ENCODE measurements around the gene SLC30A9.

The SLC30A9 gene

DNA sequence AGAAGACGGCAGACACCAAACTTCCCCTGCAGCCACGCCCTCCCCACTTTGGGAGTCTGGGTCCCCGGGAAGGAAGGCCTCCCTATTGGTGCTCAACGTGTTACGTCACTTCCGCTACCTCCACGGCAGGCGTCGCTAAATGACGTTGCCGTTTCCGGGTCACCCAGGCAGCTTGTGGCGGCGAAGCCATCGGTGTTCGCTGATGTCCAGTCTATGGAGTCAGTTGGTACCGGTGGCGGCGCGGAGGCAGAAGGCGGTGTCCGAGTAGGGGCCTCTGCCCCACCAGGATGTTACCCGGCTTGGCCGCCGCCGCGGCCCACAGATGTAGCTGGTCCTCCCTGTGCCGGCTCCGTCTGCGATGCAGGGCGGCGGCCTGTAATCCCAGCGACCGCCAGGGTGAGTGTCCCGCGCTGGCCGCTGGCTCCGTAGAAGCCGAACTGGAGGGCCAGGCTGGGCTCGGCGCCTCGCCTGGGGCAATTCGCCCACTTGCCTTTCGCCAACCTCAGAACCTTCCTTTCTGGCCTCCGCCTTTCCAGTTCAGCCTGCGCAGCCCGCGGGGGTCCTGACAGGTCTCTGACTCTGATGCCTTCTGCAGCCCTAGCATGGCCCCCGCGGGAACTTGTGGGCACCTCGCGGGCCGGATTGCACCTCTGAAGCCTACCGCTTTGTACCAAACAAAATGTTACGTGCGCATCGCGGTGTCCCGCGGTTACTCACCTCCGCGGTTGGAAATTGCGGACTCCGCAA lies at the start of gene SLC30A9:
Gene SLC30A9, plus strand, starts transcription at position 166 of the 747 bp plus-strand sequence. Its CDS starts 122 bp downstream, at position 288.
- DNase-seq, result peak; percentile 94 to 96

DNA sequence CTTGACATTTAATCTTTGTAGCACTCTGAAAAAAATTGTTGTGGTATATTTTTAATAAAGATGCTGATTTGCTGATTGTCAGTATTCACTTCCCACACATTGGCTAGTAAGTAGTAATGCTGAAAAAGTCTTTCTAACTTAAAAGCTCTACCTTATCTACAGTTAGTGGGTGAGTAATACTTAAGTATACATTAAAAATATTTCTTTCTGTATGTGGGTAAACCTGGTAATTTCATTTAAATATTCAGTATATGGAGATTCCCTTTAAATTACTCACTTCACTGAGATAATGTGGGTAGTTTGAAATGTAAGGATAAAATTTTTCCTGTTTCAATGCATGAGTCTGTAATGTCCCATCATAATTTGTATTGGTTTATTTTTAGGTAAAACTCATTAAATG lies 49.5 kb upstream of the SLC30A9 start:
- no peak for DNase-seq

DNA sequence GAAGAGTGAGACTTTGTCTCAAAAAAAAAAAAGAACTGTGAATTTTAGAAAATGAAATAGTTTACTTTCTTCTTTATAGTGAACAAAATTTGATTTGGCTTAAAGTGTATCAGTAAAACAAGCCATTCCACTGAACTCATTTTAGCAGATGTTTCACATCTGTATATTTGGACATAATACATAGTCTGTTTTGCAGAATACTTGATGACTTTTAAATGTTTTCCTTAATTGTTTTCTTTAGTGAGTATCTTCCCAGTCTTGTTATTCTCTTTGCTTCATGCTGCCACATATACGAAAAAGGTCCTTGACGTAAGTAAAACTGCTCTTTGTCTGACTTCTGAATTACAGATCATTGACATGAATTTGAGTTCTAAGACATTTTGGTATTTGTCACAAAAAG lies 46.8 kb upstream of the SLC30A9 start:
- no peak for DNase-seq

DNA sequence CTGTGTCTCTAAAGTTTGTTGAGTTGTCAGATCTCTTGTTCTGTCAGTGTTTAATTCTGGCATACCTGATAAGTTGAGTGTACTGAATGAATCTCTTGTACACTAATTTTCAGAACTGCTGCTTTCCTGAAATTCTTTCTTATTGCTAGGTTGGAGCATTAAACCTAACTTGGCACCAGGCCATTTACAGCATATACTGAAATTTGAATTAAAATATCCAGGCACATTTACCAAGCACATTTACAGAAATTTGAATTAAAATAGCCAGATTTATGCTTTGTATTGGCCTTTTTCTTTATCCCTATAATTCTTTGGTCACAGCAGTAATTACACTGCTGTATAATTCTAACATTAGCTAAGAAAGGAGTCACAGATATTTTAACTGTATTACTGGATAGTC lies 46.2 kb upstream of the SLC30A9 start:
- DNase-seq, result no peak

DNA sequence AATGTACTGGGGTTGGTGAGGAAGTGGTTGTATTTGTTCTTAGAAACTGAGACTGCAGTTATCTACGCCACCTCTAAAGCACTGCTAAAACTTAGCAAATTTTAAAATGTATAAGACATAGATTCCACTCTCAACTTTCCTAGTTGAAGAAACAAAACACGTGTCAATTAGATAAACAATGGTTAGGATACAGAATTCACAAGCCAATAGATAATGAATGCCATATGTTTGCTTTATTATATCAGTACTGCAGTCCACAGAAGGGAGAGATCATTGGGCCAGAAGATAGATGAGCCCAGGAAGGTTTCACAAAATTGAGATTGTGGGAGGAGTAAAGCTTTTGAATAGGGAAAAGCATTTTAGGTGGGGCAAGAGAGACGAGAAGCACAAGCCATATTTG lies 40.8 kb upstream of the SLC30A9 start:
- DNase-seq, result no peak

DNA sequence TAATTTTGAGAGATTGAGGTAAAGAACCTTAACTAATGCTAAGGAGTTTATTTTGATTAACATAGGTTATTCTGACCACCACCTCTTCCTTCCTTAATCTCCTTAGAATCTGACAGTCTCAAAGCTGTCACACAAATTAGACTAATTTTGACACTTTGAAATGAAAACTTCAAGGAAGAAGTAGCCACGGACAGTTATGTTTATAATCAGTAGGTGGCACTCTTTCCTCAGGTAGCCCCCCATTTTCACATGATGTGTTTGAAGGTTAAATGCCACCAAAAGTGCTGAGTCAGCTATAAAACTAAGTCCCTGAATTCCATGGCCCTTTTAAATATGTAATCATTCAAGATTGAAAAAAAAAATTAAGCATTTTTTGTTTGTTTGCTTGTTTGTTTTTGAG lies 32.7 kb upstream of the SLC30A9 start:
- no peak for DNase-seq

DNA sequence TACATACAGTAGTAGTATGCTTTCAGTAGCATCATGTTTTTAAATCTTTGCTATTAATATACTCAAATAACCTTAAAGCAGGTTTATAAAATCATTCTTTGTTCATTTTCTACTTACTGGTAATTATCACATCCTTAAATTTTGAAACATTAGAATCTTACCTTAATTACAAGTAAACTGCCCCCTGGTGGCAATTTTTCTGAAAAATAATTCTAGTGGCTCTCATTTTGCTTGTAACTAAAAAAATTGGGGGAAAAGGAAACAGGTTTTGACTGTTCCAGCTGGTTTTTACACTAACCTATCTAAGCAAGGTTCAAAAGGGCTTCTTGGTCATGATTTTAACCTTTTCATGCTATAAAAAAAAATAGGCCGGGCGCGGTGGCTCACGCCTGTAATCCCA lies 27.2 kb upstream of the SLC30A9 start:
- no peak for DNase-seq

DNA sequence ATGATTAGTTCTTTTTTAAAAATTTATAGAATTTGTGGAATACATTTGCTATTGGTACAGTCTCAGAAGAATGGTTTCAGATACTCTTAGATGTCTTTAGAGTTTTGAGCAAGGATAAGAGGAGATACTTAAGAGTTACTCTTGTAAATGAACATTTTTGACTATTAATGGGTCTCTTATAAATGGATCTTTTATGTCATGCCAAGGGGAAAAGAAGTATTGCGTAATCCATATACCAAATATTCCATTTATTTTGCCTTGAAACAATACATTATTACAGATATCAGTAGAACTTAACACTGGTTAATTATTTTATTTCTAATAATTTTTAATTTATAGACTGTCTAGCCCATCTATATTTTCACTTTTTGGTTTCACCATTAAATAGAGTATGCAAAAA lies 25.9 kb upstream of the SLC30A9 start:
- no peak for DNase-seq

DNA sequence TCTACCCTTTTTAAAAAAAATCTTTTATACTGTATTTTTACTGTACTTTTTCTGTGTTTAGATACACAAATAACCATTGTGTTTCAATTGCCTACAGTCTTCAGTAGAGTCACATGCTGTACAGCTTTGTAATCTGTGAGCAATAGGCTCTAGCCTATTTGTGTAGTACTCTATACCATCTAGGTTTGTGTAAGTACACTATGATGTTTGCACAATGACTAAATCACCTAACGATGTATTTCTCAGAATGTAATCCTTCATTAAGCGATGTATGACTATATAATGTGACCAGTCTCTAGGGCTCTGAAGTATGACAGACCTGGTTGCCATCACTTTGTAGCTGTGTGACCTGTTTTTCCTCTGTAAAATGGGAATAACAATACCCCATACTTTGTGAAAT lies 22.9 kb upstream of the SLC30A9 start:
- DNase-seq, result no peak

DNA sequence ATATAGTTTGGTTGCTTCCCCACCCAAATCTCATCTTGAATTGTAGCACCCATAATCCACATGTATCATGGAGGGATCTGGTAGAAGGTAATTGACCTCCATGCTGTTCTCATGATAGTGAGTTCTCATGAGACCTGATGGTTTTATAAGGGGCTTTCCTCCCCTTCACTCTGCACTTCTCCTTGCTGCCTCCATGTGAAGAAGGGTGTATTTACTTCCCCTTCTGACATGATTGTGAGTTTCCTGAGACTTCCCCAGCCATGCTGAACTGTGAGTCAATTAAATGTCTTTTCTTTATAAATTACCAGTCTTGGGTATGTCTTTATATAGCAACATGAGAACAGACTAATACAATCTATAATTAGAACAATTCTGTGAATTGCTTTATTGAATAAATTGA lies 20.7 kb upstream of the SLC30A9 start:
- no peak for DNase-seq

DNA sequence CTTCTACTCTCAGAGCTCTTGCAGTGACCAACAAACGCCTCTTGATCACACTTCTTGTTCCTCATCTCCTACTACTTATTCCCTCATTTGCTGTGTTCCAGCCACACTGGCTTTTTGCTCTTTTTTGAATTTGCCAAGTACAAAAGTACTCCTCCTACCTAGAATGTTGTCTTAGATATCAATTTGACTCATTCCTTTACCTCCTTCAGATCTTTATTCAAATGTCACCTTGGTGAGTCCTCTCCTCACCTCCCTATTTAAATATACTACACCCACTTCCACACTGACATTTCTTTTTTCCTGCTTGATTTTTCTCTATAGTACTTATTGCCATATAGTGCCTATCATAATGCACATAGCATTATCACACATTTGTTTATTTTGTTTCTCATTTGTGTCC lies 15.0 kb upstream of the SLC30A9 start:
- DNase-seq, result no peak

DNA sequence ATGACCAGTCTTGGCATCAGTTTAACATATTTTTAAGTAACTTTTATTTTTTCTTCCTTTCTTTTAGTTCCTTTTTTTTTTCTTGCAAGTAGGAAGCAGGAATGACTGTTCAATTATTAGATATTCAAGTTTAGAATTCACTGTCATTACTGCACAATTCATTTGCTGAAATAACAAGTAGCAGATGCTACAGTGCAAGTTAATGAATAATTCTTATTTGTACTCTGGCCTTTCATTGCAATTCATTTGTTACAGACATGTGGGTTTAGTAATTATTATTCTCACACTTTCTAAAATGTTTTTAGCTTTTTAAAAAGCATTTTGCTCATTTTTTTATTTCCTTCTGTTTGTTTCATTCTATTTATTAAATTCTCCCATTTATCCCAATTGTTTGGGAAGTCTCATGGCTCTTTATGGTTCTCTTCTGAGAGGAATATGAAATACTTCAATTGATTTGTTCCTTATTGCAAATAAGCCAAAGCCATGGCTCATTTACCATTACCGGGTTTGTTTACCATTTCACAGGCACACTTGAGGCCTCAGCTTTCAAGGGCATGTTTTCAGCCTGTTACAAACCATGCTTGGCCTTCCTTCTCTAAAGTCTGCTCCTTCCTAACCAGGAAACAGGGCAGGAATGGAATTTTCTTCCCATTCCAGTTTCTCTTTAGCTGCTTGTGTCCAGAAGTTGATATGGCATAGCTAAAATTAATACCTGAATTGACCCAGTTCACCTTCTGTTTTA lies 13.4 kb upstream of the SLC30A9 start:
- DNase-seq, result no peak

DNA sequence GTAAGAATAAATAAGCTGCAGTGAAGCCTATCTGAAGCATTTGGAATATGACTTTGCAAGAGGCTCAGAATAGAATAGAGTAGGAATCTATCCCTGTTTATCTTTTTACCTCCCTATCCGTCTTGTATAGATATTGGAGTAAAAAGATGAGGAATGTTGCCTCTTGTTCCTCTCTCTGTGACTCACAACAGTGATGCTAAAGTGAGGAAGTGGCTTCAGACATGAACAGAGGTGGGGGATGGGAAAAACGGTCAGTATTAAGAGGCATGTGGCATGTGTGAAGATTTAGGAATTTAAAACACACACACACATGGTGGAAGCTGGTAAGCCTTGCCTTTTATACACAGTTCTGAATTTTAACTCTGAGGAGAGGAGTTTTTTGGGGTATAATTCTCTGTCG lies 12.6 kb upstream of the SLC30A9 start:
- no peak for DNase-seq

DNA sequence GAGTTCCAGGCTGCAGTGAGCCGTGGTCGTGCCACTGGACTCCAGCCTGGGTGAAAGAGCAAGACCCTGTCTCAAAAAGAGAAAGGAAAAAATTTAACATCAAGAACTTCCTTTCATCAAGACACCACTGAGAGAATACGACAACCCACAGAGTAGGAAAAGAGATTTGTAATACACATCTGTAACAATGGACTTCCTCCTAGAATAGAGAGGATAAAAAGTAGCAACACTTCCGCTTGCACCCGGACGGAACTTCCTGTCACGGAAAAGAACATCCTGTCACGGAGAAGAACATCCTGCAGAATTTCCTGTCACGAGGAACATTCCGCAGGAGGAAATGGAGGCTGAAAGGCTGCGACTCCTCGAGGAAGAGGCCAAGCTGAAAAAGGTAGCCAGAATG lies 8.9 kb upstream of the SLC30A9 start, which contains the start of gene DCAF4L1:
Gene DCAF4L1, plus strand, starts transcription at position 301 of the 400 bp plus-strand sequence. Its CDS starts 37 bp downstream, at position 338.
- no peak for DNase-seq

DNA sequence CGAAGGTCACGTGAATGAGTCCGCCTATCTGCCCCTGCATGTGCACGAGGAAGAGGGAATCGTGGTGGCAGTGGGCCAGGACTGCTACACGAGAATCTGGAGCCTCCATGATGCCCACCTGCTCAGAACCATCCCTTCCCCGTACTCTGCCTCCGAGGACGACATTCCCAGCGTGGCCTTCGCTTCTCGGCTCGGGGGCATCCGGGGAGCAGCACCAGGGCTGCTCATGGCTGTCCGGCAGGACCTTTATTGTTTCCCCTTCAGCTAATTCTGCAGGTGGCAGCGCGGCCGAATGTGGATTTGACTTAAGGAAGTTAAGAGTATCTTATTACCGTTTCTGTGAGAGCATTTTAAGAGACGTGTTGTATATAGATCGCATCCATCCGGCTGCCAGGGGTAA lies 7.6 kb upstream of the SLC30A9 start:
- DNase-seq, result no peak

DNA sequence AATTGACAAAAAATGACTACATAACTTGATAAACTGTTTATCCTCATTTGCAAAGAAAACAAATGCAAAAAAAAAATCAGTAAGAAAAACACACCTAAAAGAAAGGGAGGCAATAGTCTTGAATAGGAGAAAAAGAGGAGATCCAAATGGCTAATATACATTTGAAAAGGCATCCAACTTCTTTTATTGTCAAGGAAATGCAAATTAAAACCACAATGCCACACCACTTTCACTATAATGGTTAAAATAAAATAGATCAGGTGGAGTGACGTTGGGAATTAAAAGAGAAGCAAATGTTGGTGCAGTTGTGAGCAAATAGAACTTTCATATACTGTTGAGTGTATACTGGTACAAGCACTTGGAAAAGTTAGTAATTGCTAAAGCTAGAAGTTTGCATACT lies 5.2 kb upstream of the SLC30A9 start:
- no peak for DNase-seq

DNA sequence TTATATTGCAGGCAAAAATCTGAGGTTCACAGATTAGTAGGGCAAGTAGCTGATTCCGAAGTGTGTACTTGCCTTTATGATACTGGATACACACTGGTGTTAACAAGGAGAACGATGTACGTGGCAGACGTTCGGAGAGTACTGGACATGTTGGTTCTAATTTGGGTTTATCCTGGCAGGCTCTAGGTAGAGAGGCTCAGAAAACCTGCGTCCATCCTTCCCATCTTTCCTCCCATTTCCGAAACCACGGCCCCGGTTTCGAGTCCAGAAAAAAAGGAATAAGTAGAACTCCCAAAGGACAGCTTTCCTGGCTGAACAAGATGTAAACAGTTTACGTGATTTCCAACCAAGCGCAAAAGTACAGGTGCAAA lies 351 bp upstream of the SLC30A9 start:
- no peak for DNase-seq

DNA sequence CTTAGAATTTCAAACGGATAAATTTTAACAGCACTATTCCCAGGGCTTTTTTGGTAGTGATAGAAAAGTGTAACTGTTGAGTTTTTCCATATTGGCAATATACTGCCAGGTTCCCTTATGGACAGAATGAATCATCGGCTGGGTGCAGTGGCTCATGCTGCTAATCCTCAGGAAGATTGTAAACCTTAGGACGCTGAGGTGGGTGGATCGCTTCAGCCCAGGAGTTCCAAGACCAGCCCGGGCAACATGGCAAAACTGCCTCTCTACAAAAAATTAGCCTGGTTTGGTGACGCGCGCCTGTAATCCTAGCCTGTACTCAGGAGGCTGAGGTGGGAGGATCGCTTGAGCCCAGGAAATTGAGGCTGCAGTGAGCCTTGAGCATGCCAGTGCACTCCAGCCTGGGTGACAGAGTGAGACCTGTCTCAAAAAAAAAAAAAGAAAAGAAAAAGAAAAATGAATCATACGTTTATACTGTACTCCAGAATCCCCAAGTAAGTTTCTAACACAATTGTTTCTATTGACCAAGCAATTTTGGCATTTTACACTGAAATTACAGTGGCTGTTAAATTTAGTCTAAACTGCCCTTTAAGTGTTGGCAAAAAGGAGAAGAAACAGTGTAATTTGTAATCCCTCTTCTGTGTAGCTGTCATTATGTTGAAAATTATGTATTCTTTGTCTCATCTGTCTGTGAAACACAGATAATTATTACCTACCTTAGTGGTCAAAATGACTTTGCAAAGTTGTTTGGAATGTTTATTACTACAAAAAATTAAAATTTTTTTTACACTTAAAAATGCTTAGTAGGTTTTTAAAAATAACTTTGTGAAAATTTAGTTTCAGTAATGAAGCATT lies 1.8 kb downstream of the SLC30A9 start:
- no peak for DNase-seq

DNA sequence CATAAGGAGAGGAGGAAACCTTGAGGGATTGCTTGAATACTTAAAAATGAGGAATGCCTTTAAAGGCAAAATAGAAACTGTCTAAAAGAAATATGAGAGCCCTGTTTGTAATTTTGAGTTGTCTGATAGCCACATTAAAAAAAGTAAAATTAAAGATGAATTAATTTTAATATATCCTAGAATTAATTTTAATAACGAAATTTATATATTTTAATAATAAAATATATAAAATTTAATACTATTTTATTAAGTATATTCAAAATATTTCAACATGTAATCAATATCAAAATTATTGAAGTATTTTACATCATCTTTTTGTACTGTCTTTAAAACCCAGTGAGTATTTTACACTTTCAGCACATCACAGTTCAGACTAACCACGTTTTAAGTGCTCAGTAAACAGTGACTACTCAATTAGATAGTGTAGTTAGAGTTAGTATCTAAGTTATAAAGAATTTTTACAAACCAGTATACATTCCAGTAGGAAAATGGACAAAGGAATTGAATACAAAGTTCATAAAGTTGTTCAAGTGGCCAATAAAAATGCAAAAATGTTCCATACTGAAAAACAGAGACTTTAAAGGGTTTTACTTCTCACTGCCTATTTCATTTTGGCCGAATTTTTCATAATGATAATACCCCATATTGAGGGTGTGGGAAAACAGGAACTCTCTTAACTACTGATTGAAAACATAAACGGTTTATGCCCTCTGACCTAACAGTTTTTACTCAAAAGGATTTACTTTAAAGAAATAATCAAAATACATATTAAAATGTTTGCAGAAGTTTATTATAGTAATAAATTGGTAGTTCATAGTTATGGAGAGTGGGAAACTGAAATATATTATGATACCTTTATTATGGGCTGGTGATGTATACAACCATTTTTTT lies 2.9 kb downstream of the SLC30A9 start:
- no peak for DNase-seq

DNA sequence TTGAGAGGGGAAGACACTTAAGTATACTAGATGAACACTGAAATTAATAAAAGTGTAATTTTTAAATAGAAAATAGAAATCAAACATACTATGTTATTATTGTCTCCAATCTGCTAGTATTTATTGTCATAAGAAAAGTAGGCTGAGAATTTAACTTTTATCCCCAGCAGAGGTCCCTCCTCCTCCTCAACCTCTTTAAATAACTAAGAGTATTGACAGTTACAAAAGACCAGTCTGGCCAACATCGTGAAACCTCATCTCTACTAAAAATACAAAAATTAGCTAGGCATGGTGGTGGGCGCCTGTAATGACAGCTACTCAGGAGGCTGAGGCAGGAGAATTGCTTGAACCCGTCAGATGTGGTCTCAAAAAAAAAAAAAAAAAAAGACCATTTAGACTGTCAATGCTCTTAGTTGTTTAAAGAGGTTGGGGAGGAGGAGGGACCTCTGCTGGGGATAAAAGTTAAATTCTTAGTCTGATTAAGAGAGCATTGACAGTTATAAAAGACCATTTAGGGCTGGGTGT lies 4.2 kb downstream of the SLC30A9 start:
- DNase-seq, result no peak

DNA sequence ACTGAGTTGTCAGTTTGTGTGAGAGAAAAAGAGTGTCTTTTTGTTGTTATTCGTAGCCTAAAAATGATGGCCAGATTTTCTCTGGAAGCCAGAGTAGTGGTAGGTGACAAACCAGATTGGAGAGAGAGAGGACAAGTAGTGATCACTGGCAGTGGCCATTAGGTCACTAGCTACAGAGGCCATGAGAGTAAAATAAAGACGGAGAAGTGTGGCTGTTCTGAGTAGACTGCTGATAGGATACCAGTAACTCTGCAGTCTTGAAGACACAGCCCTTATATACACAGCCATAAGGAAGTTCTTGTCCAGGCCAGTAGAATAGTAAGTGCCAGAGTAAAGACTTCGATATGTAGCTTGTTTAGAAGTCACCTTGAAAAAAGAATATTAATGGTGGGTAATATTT lies 7.7 kb downstream of the SLC30A9 start:
- DNase-seq, result no peak

DNA sequence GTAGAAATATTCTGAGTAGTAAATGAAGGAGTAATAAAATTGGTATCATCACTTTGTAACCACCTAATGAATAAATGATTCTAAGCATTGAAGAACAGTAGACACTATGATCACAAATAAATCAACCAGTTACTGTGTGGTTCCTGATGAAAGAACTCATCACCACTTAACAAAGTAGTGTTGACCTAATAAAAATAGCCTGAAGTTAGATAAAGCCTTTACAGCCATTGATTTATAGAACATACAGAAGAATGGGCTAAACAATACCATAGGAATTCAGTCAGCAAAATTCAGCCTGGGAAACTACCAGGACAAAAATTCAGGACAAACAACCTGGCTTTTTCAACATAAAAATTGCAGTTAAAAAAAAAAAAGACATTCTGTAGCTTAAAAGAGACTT lies 9.0 kb downstream of the SLC30A9 start:
- no peak for DNase-seq

Data from hippocampal formation (tissue), 2 donors.